H1 (cell line): ENCODE data around the gene ZNF548. TPM values are rescaled to one million over a fixed set of nuclear protein-coding genes. Genes with fewer than 3 reads are reported as not detected.

Experiments used
- BRCA1 ChIP-seq: IDR thresholded peaks from 2 replicates; pipeline ENCODE4 v1.6.1; 2012; ENCODE audit warnings: low read depth, low read length, improper control_type of control experiment
- EP300 ChIP-seq, 2 experiments: IDR thresholded peaks; 1 replicate in 1 of 2; 2 replicates in 1 of 2; pipeline ENCODE4 v1.6.1; 2011 to 2012; ENCODE audit warnings: low read depth in 2 of 2, low read length in 2 of 2, mild to moderate bottlenecking in 2 of 2, borderline replicate concordance in 1 of 2, inconsistent platforms in 1 of 2, moderate library complexity in 1 of 2
- EZH2 ChIP-seq: fragments of 200-600 bp; sonication (generic); IDR thresholded peaks from 2 replicates; pipeline ENCODE4 v1.7.1; 2012; ENCODE audit warnings: low read depth, mild to moderate bottlenecking, moderate library complexity, low read length, inconsistent platforms; ENCODE audit not compliant: severe bottlenecking
- NANOG ChIP-seq: IDR thresholded peaks from 2 replicates; pipeline ENCODE4 v1.6.1; 2011; ENCODE audit warnings: low read length, low read depth, mild to moderate bottlenecking, inconsistent platforms; ENCODE audit not compliant: insufficient read depth, poor library complexity, severe bottlenecking
- PHF8 ChIP-seq: fragments of 200-600 bp; sonication (generic); conservative IDR thresholded peaks from 2 replicates; pipeline ENCODE4 v1.7.1; 2012; ENCODE audit warnings: low read depth, mild to moderate bottlenecking, inconsistent platforms, low read length, moderate library complexity
- SAP30 ChIP-seq: fragments of 300-600 bp; sonication (generic); IDR thresholded peaks from 2 replicates; pipeline ENCODE4 v1.7.1; 2012; ENCODE audit warnings: low read length, moderate library complexity, mild to moderate bottlenecking, inconsistent platforms; ENCODE audit not compliant: insufficient read depth, insufficient replicate concordance
- SP4 ChIP-seq: IDR thresholded peaks from 2 replicates; pipeline ENCODE4 v1.6.1; 2012; ENCODE audit warnings: low read length, inconsistent platforms
- polyA plus RNA-seq, 7 experiments: library from polyadenylated mRNA; depleted of rRNA in 3 of 7; stranded (reverse) in 5 of 7; unstranded in 2 of 7; fragments of >200 nt in 5 of 7; fragments of 200-250 nt in 2 of 7; gene quantifications; 1 replicate in 5 of 7; 2 replicates in 1 of 7; 4 replicates in 1 of 7; pipeline versions ENCODE4 v1.2.1 to v1.2.3, GENCODE V29; 2011 to 2013; ENCODE audit warnings: missing spikeins in 2 of 7, mixed read lengths in 2 of 7
- total RNA-seq: library from RNA; stranded (reverse); fragmentation: NEBNext Ultra II Directional; extraction: Animal tissue kit (Norgen Biotek cat#: 25700); gene quantifications from 2 replicates; pipeline ENCODE4 v1.2.1, GENCODE V29; 2021

The ZNF548 gene
- total and polyA plus RNA-seq, 2 of the 8 experiments (the other 6 are each of a cell fraction or from before 2014, with no cell fraction given): 7.4 to 9.9 TPM

- TF ChIP-seq EP300 (IDR thresholded peaks at IDR 0.05; ENCODE audit: borderline replicate concordance in 1 of 2, low read depth in 2 of 2, low read length in 2 of 2): no peak
- TF ChIP-seq PHF8: no peak
- no peak for TF ChIP-seq SAP30
- TF ChIP-seq SP4: no peak
- no peak for TF ChIP-seq EZH2
- TF ChIP-seq BRCA1: no peak
- TF ChIP-seq NANOG: no peak
Observed at GRCh38 chr19:57348136-57348535, 41.5 kb upstream of the ZNF548 start (continued).
